ENCODE results near the gene EIF2B1.
A peak's percentile ranks its signal among the peaks of the same experiment; 100 is the strongest.

DNA sequence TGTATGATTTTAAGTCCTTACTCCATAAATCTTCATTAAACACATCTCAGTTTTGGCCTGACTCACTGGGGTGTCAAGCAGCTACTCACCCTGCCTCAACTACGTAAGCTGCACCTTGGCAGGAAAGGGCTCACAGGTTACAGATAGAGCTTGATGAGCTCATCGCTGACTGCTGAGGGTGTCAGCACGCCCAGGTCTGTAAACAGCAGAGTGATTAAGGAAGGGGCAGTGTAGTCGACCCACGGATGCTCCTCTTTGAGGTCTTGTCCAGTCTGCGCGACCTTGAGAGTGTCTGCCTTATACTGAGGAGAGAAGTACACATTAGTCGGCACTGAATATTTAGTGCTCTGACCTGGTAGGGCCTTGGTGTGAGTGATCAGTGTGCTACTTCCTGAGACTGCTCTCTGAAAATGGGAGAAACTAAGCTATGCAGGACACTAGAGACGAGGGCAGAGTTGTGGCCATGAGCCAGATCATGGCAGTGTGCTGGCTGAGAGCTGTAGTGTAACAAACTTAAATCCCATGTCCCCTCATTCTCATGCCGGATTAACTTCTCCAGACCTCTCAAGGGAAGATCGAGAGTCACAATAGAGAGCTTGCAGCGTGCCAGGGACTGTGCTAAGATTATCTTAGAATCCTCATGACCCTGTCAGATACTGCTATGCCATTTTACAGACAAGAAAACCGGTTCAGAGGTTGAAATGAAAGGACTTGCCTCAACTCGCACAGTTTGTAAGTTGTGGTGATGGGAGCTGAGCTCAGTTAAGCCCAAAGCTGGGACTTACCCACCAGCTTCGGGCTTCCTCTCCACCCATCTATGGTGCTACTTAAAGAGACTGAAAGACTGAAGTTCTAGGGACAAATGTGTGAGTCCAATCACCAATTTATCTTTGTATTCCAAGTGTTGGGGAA, 11.6 kb downstream of the EIF2B1 start:
- TF ChIP-seq MEF2A (IDR thresholded peaks at IDR 0.05; ENCODE audit: control insufficient read depth, low read depth, low read length), result no peak
- peak; percentile 61 for TF ChIP-seq POLR2A (conservative IDR thresholded peaks at IDR 0.05)
- TF ChIP-seq ZNF561 (CRISPR knock-in tag; conservative IDR thresholded peaks at IDR 0.05), result no peak
- TF ChIP-seq JUND (IDR thresholded peaks at IDR 0.05; ENCODE audit: borderline replicate concordance, low read depth, low read length), result no peak
- TF ChIP-seq JUND (tag; IDR thresholded peaks at IDR 0.05; ENCODE audit: borderline replicate concordance, low read depth, low read length), result no peak
- no peak for TF ChIP-seq CTCF (IDR thresholded peaks at IDR 0.05 in 2 of 3, conservative IDR thresholded peaks at IDR 0.05 in 1 of 3; ENCODE audit: insufficient read depth in 2 of 3, low read depth in 1 of 3, low read length in 3 of 3)
- no peak for TF ChIP-seq CBFB (CRISPR knock-in tag; IDR thresholded peaks at IDR 0.05)
- TF ChIP-seq, protein P1, sequence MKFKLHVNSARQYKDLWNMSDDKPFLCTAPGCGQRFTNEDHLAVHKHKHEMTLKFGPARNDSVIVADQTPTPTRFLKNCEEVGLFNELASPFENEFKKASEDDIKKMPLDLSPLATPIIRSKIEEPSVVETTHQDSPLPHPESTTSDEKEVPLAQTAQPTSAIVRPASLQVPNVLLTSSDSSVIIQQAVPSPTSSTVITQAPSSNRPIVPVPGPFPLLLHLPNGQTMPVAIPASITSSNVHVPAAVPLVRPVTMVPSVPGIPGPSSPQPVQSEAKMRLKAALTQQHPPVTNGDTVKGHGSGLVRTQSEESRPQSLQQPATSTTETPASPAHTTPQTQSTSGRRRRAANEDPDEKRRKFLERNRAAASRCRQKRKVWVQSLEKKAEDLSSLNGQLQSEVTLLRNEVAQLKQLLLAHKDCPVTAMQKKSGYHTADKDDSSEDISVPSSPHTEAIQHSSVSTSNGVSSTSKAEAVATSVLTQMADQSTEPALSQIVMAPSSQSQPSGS (CRISPR knock-in tag; IDR thresholded peaks at IDR 0.05), result no peak
- TF ChIP-seq JUNB (CRISPR knock-in tag; conservative IDR thresholded peaks at IDR 0.05), result no peak
- TF ChIP-seq HIVEP1 (CRISPR knock-in tag; IDR thresholded peaks at IDR 0.05), result no peak
- no peak for TF ChIP-seq TBL1XR1 (IDR thresholded peaks at IDR 0.05; ENCODE audit: low read length in 2 of 2)
